Activated CD8-positive, alpha-beta memory T cell treated with anti-CD3 and anti-CD28 coated beads for 4 hours (primary cell): ENCODE results near the gene SLC12A8.

Source experiments
- DNase-seq, 2 donors: peaks; one replicate each; pipeline ENCODE4 v3.0.0-alpha.2; 2020; ENCODE audit warnings: low read depth in 2 of 2

The SLC12A8 gene

GRCh38 chr3:125055331-125055912 is 157.1 kb downstream of the SLC12A8 start:
- DNase-seq, result no peak

- no peak for DNase-seq
Measured at GRCh38 chr3:125054449-125055329, 157.9 kb downstream of the SLC12A8 start.

- no peak for DNase-seq
Measured at GRCh38 chr3:125054062-125054448, 158.5 kb downstream of the SLC12A8 start.

- no peak for DNase-seq
Measured at GRCh38 chr3:125053304-125053699, 159.2 kb downstream of the SLC12A8 start.

GRCh38 chr3:125052624-125053303 is 159.8 kb downstream of the SLC12A8 start:
- DNase-seq, result no peak

GRCh38 chr3:125051715-125052581 is 160.6 kb downstream of the SLC12A8 start:
- DNase-seq, result peak; percentile 56 to 67

- DNase-seq, result no peak
Measured at GRCh38 chr3:125051205-125051604, 161.3 kb downstream of the SLC12A8 start.

- no peak for DNase-seq
Measured at GRCh38 chr3:125050488-125051090, 162.0 kb downstream of the SLC12A8 start.

- DNase-seq, result no peak
Measured at GRCh38 chr3:125048282-125048681, 164.3 kb downstream of the SLC12A8 start.

- no peak for DNase-seq
Measured at GRCh38 chr3:125045965-125046364, 166.6 kb downstream of the SLC12A8 start.

- DNase-seq, result no peak
Measured at GRCh38 chr3:125045194-125045593, 167.4 kb downstream of the SLC12A8 start.

- DNase-seq, result no peak
Measured at GRCh38 chr3:125043599-125044151, 168.9 kb downstream of the SLC12A8 start.

- no peak for DNase-seq
Measured at GRCh38 chr3:125042725-125043406, 169.7 kb downstream of the SLC12A8 start.

- DNase-seq, result no peak
Measured at GRCh38 chr3:125039131-125040100, 173.1 kb downstream of the SLC12A8 start.

GRCh38 chr3:125037498-125038150 is 174.9 kb downstream of the SLC12A8 start:
- DNase-seq, result no peak

- no peak for DNase-seq
Measured at GRCh38 chr3:125035217-125035616, 177.3 kb downstream of the SLC12A8 start.

- no peak for DNase-seq
Measured at GRCh38 chr3:125033616-125034015, 178.9 kb downstream of the SLC12A8 start.

GRCh38 chr3:125033135-125033534 is 179.4 kb downstream of the SLC12A8 start:
- no peak for DNase-seq

- no peak for DNase-seq
Measured at GRCh38 chr3:125032683-125033082, 179.9 kb downstream of the SLC12A8 start.
